GM06990 (cell line): Measurements from ENCODE around the gene SBF1.

ENCODE experiments used
- DNase-seq: peaks from one replicate; pipeline ENCODE4 v3.0.0-alpha.2; 2011; ENCODE audit not compliant: insufficient read length; ENCODE audit errors: extremely low read depth
- H3K27me3 ChIP-seq: replicated peaks from 2 replicates; pipeline ENCODE4 v1.6.0; 2011; ENCODE audit warnings: low read length; ENCODE audit not compliant: control insufficient read depth, insufficient read depth
- H3K36me3 ChIP-seq: 2 replicates; pipeline ENCODE4 v1.5.1; 2011; ENCODE audit warnings: low read length; ENCODE audit not compliant: control insufficient read depth, insufficient read depth
- H3K4me3 ChIP-seq: replicated peaks from 2 replicates; pipeline ENCODE4 v1.5.1; 2011; ENCODE audit warnings: low read depth, mild to moderate bottlenecking, control low read depth, low read length
- TF ChIP-seq, protein P1 (sequence below): IDR thresholded peaks from 2 replicates; pipeline ENCODE4 v1.5.1; 2011; ENCODE audit warnings: low read length, control low read depth, mild to moderate bottlenecking, inconsistent platforms; ENCODE audit not compliant: insufficient read depth, poor library complexity, severe bottlenecking

Gene SBF1

DNA sequence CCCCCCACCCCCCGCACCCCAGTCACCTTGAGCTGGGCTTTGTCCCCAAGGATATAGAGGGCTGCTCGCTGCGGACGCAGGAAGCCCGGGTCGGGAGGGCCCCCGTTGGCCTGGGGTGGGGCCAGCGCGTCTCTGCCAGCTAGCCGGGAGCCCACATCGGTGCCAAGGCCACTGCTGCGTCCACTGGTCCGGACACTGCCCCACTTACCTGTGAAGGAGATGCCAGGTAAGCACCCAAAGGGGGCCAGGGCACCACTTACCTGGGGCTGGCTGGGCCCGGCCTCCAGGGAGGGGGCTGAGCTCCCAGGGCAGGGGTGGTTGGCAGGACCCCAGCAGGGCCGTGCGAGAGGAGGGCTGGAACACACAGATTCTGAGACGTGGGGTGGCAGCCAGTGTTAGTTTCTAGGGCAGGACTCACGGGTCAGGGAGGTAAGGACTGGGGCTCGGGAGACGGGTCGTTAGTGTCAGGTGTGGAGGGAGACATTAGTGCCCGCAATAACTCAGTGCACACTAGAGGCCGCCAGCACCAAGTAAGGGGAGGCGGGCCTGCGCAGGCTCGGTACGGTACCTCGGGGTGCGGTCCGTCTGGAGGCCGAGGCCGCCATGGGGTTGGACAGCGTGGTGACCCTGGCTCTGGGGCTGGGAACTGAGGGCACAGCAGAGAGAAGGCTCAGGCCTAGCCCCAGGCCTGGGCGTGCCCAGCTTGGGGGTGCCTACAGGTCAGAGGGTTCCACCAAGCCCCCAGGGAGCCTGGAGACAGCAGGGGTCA is 18.2 kb downstream of the SBF1 start:
- H3K4me3 ChIP-seq: no peak overlapping the region
- DNase-seq: no peak
- H3K36me3 ChIP-seq: peaks cover 53% of the 10 kb centered on the region
- TF ChIP-seq, protein P1, sequence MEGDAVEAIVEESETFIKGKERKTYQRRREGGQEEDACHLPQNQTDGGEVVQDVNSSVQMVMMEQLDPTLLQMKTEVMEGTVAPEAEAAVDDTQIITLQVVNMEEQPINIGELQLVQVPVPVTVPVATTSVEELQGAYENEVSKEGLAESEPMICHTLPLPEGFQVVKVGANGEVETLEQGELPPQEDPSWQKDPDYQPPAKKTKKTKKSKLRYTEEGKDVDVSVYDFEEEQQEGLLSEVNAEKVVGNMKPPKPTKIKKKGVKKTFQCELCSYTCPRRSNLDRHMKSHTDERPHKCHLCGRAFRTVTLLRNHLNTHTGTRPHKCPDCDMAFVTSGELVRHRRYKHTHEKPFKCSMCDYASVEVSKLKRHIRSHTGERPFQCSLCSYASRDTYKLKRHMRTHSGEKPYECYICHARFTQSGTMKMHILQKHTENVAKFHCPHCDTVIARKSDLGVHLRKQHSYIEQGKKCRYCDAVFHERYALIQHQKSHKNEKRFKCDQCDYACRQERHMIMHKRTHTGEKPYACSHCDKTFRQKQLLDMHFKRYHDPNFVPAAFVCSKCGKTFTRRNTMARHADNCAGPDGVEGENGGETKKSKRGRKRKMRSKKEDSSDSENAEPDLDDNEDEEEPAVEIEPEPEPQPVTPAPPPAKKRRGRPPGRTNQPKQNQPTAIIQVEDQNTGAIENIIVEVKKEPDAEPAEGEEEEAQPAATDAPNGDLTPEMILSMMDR: peak; percentile 41
- no peaks in the 10 kb centered on the region for H3K27me3 ChIP-seq

GRCh38 chr22:50456026-50456425 is 18.8 kb downstream of the SBF1 start:
- no peak for DNase-seq
- TF ChIP-seq, protein P1: no peak
- peaks cover 47% of the 10 kb centered on the region for H3K36me3 ChIP-seq
- H3K4me3 ChIP-seq: no peak overlapping the region
- no peaks in the 10 kb centered on the region for H3K27me3 ChIP-seq

- Histone ChIP-seq H3K27me3 (no peaks in the 10 kb centered on the region), H3K4me3 (no peak overlapping the region), H3K36me3 (peaks cover 45% of the 10 kb centered on the region)
- TF ChIP-seq, protein P1: no peak
- DNase-seq: no peak
Measured at GRCh38 chr22:50455201-50455600, 19.6 kb downstream of the SBF1 start.

- Histone ChIP-seq H3K36me3 (peaks cover 44% of the 10 kb centered on the region), H3K4me3 (no peak overlapping the region), H3K27me3 (no peaks in the 10 kb centered on the region)
- DNase-seq: no peak
- TF ChIP-seq, protein P1: no peak
Measured at GRCh38 chr22:50454556-50455075, 20.2 kb downstream of the SBF1 start.

DNA sequence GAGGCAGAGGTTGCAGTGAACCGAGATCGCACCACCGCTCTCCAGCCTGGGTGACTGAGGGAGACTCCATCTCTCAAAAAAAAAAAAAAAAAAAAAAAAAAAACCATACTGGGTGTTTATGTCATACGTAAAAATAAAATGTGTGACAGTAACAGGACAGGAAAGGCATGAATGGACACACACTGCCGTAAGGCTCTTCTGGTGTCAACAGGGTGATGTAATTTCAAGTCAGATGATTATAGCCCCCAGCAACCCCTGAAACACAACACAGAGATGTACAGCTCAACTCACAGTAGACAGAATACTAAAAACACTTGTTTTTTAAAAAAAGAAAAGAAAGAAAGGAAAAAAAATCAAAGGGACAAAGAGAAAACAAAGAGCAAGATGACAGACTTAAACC is 22.2 kb downstream of the SBF1 start:
- TF ChIP-seq, protein P1: no peak

More for the DNA sequence above, 22.2 kb downstream of the SBF1 start:
- peaks cover 42% of the 10 kb centered on the region for H3K36me3 ChIP-seq
- H3K27me3 ChIP-seq: no peaks in the 10 kb centered on the region
- no peak for DNase-seq
- H3K4me3 ChIP-seq: no peak overlapping the region
